GM19395 (cell line): Measurements from ENCODE around the gene HTRA3.

ENCODE experiments used
- ATAC-seq: cut with Tn5 transposase; IDR thresholded peaks from one replicate; pipeline ENCODE4 v1.9.1; 2021; ENCODE audit warnings: mild to moderate bottlenecking, moderate library complexity; ENCODE audit not compliant: unreplicated experiment

Gene HTRA3

GRCh38 chr4:8269535-8270417 is at the start of gene HTRA3:
Gene HTRA3 (plus strand): TSS chr4:8269754. CDS start chr4:8269969, 215 bp downstream.
- no peak for ATAC-seq

- peak; percentile 21 for ATAC-seq
Observed at GRCh38 chr4:8220661-8221450, 48.7 kb upstream of the HTRA3 start.

- peak; percentile 57 for ATAC-seq
Observed at GRCh38 chr4:8221476-8221875, 48.1 kb upstream of the HTRA3 start.

- no peak for ATAC-seq
Observed at GRCh38 chr4:8221985-8222384, 47.6 kb upstream of the HTRA3 start.

- no peak for ATAC-seq
Observed at GRCh38 chr4:8222609-8223388, 46.8 kb upstream of the HTRA3 start.

- ATAC-seq, result no peak
Observed at GRCh38 chr4:8224267-8224974, 45.1 kb upstream of the HTRA3 start.

GRCh38 chr4:8224975-8225625 is 44.5 kb upstream of the HTRA3 start:
- no peak for ATAC-seq

GRCh38 chr4:8225706-8226443 is 43.7 kb upstream of the HTRA3 start:
- ATAC-seq, result no peak

GRCh38 chr4:8227201-8227770 is 42.3 kb upstream of the HTRA3 start:
- no peak for ATAC-seq

- no peak for ATAC-seq
Observed at GRCh38 chr4:8227771-8228318, 41.7 kb upstream of the HTRA3 start.

GRCh38 chr4:8228319-8229250 is 41.0 kb upstream of the HTRA3 start:
- peak; percentile 78 for ATAC-seq

- no peak for ATAC-seq
Observed at GRCh38 chr4:8229331-8229975, 40.1 kb upstream of the HTRA3 start.

- ATAC-seq, result no peak
Observed at GRCh38 chr4:8230033-8230432, 39.5 kb upstream of the HTRA3 start.

- ATAC-seq, result no peak
Observed at GRCh38 chr4:8230891-8231290, 38.7 kb upstream of the HTRA3 start.

GRCh38 chr4:8231551-8232049 is 38.0 kb upstream of the HTRA3 start:
- no peak for ATAC-seq

GRCh38 chr4:8232748-8233147 is 36.8 kb upstream of the HTRA3 start:
- ATAC-seq, result no peak
